Osteoblast (primary cell): ENCODE measurements around the gene MB21D2. TPM values are rescaled to one million over a fixed set of nuclear protein-coding genes. Genes with fewer than 3 reads are reported as not detected.

Experiments
- DNase-seq: peaks from one replicate; pipeline ENCODE4 v3.0.0; 2011; ENCODE audit warnings: low spot score, mixed read lengths; ENCODE audit not compliant: insufficient read length; ENCODE audit errors: missing footprints
- H2AFZ ChIP-seq: 2 replicates; pipeline ENCODE4 v1.6.0; 2011; ENCODE audit warnings: mild to moderate bottlenecking, low read length
- H3K27ac ChIP-seq: 2 replicates; pipeline ENCODE4 v1.5.1; 2011; ENCODE audit warnings: mild to moderate bottlenecking, low read depth, low read length, moderate library complexity
- H3K27me3 ChIP-seq: 2 replicates; pipeline ENCODE4 v1.6.0; 2012; ENCODE audit warnings: mild to moderate bottlenecking, control low read depth, inconsistent platforms, low read length, moderate library complexity; ENCODE audit not compliant: insufficient read depth
- H3K36me3 ChIP-seq: 2 replicates; pipeline ENCODE4 v1.5.1; 2011; ENCODE audit warnings: mild to moderate bottlenecking, low read length, control low read depth, moderate library complexity; ENCODE audit not compliant: insufficient read depth
- H3K4me1 ChIP-seq: 2 replicates; pipeline ENCODE4 v1.5.1; 2011; ENCODE audit warnings: mild to moderate bottlenecking, low read length, control low read depth, moderate library complexity; ENCODE audit not compliant: insufficient read depth
- H3K4me2 ChIP-seq: 2 replicates; pipeline ENCODE4 v1.6.0; 2011; ENCODE audit warnings: mild to moderate bottlenecking, low read length; ENCODE audit not compliant: insufficient read depth
- H3K4me3 ChIP-seq: fragments of 200-600 bp; sonication (generic); 3 replicates; pipeline ENCODE4 v1.5.1; 2012; ENCODE audit warnings: mild to moderate bottlenecking, low read length, inconsistent platforms; ENCODE audit not compliant: insufficient read depth
- H3K79me2 ChIP-seq: 2 replicates; pipeline ENCODE4 v1.6.0; 2012; ENCODE audit warnings: mild to moderate bottlenecking, low read length, control low read depth, inconsistent platforms; ENCODE audit not compliant: insufficient read depth
- H3K9me3 ChIP-seq: 2 replicates; pipeline ENCODE4 v1.5.1; 2011; ENCODE audit warnings: low read depth, low read length, control low read depth
- H4K20me1 ChIP-seq: 2 replicates; pipeline ENCODE4 v1.6.0; 2012; ENCODE audit warnings: mild to moderate bottlenecking, low read length, control low read depth; ENCODE audit not compliant: insufficient read depth
- total RNA-seq: library from RNA; depleted of rRNA; stranded (reverse); fragments of >200 nt; gene quantifications from 2 replicates; pipeline ENCODE4 v1.2.3, GENCODE V29; 2012
- TF ChIP-seq, protein P1 (sequence below): IDR thresholded peaks from 2 replicates; pipeline ENCODE4 v1.5.1; 2011; ENCODE audit warnings: mild to moderate bottlenecking, low read depth, low read length, moderate library complexity; ENCODE audit errors: extremely low read depth

The MB21D2 gene
- total RNA-seq, 1 donor = 6.5 TPM

DNA sequence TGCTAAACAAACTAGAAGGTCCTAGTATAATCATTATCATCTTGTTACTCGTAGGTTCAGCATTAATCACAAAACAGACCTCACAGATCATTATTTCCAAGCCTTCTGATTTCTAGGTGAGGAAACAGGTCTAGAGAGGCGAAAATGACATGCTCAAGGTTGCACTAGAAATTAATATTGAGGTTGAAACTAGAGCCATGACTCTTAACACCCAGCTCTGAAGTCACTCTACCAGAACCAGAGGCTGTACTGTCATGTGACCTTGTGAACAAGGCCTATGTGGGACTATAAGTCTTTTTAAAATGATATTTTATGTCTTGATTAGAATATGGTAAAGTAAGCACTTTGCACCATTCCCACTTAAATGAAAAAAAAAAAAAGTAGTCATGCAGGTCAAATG lies 166.5 kb downstream of the MB21D2 start:
- Histone ChIP-seq H3K4me2 (no peak overlapping the region), H3K36me3 (no peaks in the 10 kb centered on the region), H3K27me3 (no peaks in the 10 kb centered on the region), H3K4me3 (no peak overlapping the region), H3K9me3 (no peaks in the 10 kb centered on the region), H3K79me2 (no peaks in the 10 kb centered on the region), H3K27ac (no peak overlapping the region), H3K4me1 (no peaks in the 10 kb centered on the region), H2AFZ (no peak overlapping the region), H4K20me1 (no peaks in the 10 kb centered on the region)
- DNase-seq = no peak
- TF ChIP-seq, protein P1, sequence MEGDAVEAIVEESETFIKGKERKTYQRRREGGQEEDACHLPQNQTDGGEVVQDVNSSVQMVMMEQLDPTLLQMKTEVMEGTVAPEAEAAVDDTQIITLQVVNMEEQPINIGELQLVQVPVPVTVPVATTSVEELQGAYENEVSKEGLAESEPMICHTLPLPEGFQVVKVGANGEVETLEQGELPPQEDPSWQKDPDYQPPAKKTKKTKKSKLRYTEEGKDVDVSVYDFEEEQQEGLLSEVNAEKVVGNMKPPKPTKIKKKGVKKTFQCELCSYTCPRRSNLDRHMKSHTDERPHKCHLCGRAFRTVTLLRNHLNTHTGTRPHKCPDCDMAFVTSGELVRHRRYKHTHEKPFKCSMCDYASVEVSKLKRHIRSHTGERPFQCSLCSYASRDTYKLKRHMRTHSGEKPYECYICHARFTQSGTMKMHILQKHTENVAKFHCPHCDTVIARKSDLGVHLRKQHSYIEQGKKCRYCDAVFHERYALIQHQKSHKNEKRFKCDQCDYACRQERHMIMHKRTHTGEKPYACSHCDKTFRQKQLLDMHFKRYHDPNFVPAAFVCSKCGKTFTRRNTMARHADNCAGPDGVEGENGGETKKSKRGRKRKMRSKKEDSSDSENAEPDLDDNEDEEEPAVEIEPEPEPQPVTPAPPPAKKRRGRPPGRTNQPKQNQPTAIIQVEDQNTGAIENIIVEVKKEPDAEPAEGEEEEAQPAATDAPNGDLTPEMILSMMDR = no peak

DNA sequence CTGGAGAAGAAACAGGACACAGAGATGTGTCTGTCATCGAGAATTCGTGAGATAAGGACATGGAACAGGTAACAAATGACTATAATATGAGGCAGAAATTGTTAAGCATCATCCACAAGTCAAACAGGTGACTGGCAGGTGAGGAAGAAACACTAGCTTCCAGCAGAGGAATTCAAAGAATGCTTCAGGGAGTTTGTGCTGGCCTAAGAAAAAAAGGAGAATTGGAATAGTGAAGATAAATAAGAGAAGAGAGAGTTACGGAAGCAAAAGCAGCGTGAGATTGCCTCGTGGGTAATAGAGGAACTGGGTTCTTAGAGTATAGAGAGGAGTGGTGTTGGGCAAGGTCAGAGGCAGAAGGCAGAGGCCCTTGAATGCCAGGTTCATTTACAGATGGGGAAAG lies 167.5 kb downstream of the MB21D2 start:
- Histone ChIP-seq H3K4me3 (no peak overlapping the region), H3K4me2 (no peak overlapping the region), H4K20me1 (no peaks in the 10 kb centered on the region), H3K4me1 (no peaks in the 10 kb centered on the region), H3K36me3 (no peaks in the 10 kb centered on the region), H3K27me3 (no peaks in the 10 kb centered on the region), H3K9me3 (no peaks in the 10 kb centered on the region), H3K27ac (no peak overlapping the region), H3K79me2 (no peaks in the 10 kb centered on the region), H2AFZ (no peak overlapping the region)
- TF ChIP-seq, protein P1 = no peak
- no peak for DNase-seq

DNA sequence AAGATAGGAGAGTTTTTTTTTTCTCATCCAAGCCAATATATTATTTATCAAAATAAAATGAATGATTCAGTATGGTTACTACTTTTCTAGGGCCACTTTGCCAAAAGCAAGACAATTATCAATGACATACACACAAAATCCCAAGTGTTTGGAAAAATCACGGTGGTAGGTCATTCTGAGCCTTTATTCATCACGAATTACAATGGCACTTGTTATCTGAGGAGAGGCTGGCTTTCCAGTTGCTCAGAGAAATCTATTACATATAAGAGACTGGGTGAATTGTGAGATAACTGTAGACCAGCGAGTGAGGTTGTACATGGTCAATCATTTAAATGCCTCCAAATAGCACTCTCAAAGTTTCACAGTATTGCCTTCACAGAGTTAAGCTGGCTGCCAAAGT lies 169.9 kb downstream of the MB21D2 start:
- Histone ChIP-seq H3K4me1 (no peaks in the 10 kb centered on the region), H2AFZ (no peak overlapping the region), H4K20me1 (no peaks in the 10 kb centered on the region), H3K36me3 (no peaks in the 10 kb centered on the region), H3K27ac (no peak overlapping the region), H3K27me3 (no peaks in the 10 kb centered on the region), H3K4me3 (no peak overlapping the region), H3K9me3 (no peaks in the 10 kb centered on the region), H3K79me2 (no peaks in the 10 kb centered on the region), H3K4me2 (no peak overlapping the region)
- no peak for DNase-seq
- TF ChIP-seq, protein P1 = no peak

DNA sequence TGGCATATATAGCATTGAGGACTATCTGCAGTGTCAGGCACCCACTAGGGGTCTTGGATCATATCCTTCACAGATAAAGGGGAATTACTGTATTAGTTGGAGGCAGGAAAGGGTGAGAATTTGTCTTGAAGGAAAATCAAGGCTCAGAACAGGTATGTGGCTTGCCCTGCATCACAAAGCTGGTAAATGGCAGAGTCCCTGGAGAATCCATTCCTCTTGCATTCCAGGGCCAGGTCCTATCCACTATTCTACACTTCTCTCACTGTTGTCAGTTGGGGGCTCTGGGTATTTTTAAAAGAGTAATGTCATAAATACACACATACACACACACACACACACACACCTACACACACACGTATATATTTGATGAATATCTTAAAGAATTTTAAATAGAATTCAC lies 170.5 kb downstream of the MB21D2 start:
- H3K9me3 ChIP-seq = no peaks in the 10 kb centered on the region
- no peak for DNase-seq
- H3K36me3 ChIP-seq = no peaks in the 10 kb centered on the region
- H3K4me2 ChIP-seq = no peak overlapping the region
- no peak overlapping the region for H3K4me3 ChIP-seq
- H3K4me1 ChIP-seq = no peaks in the 10 kb centered on the region
- no peak overlapping the region for H2AFZ ChIP-seq
- TF ChIP-seq, protein P1 = no peak
- no peaks in the 10 kb centered on the region for H3K79me2 ChIP-seq
- no peaks in the 10 kb centered on the region for H4K20me1 ChIP-seq
- no peaks in the 10 kb centered on the region for H3K27me3 ChIP-seq
- H3K27ac ChIP-seq = no peak overlapping the region

Other genes with a start within 250 kb of the MB21D2 start
- not detected in 2 replicates for gene FGF12, start 190.3 kb downstream of the MB21D2 start, total RNA-seq